Fibroblast of peridontal ligament (primary cell): ENCODE results near the gene GJD3.
A peak's percentile ranks its signal among the peaks of the same experiment; 100 is the strongest.

Source experiments
- DNase-seq: peaks from one replicate; pipeline ENCODE4 v3.0.0-alpha.2; 2010; ENCODE audit errors: extremely low read depth

Gene GJD3

GRCh38 chr17:40340880-40341807 is 23.4 kb downstream of the GJD3 start:
- no peak for DNase-seq

DNA sequence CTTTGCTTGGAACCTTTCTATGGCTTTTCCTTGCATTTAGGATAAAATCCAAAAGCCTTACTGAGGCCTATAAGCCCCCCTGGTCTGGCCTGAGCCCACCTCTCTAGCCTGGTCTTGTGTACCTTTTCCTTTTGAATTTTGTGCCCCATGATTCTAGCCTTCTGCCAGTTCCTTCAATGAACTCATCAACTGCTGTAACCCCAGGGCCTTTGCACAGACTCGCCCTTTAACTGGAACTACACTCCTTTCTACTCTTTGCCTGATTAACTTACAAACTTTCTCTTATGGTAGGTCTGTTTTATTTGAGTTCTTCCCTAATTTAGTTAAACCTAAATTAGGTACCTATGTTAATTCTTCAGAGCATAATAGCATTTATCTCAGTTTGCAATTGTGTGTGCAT is 24.2 kb downstream of the GJD3 start:
- no peak for DNase-seq

GRCh38 chr17:40338941-40339649 is 25.4 kb downstream of the GJD3 start:
- no peak for DNase-seq

- no peak for DNase-seq
Measured at GRCh38 chr17:40338058-40338457, 26.5 kb downstream of the GJD3 start.

GRCh38 chr17:40337351-40337750 is 27.2 kb downstream of the GJD3 start:
- no peak for DNase-seq

DNA sequence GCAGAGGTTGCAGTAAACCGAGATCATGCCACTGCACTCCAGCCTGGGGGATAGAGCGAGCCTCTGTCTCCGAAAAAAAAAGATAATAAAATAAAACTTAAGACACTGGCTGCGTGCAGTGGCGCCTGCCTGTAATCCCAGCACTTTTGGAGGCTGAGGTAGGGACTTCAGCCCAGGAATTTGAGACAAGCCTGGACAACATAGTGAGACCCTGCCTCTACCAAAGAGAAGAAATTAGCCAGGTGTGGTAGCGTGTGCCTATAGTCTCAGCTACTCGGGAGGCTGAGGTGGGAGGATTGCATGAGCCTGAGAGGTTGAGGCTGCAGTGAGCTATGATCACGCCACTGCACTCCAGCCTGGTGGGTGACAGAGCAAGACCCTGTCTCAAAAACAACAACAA is 28.9 kb downstream of the GJD3 start:
- DNase-seq = no peak

GRCh38 chr17:40333781-40334448 is 30.6 kb downstream of the GJD3 start:
- DNase-seq = no peak

DNA sequence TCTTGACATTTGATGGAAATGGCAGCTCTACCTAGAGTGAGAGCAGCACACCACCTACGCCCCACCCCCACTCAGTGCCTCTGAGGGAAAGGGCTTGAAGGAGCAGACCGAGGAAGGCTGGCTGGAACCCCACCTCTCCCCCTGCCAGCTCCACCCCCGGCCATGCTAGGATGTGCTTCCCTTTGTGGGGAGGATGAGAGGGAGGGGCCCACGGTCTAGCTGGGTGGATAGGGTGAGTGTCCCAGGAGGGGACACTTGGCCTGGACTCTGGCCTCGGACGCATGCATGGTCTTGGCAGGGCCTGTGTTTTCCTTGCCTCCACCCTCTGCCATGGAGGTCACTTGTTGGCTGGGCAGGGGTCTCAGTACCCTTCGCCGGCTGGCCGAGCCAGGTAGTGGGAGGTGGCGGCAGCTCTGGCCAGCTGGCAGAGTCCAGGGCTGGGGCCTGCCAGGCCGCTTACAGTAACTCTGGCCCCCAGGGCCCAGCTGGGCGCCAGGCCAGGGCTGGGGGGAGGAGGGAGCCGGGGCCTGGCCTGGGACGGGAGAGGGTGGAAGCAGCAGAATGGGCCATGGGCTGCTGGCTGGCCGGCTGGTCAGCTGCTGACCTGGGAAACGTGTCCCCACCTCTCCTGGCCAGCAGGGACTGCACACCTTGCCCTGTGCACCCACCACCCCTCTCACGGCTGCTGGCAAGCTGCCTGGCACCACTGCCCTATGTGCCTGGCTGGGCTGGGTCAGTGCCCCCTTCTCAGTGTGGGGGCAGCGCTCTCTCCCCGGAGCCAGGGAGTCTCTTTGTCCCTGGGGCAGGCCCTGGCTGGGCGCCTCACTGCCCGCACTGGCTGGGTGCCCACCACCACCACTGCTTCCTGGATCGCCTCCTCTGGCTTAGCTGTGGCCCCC is 32.5 kb downstream of the GJD3 start:
- DNase-seq = peak; percentile 75

- DNase-seq = no peak
Measured at GRCh38 chr17:40330850-40331470, 33.6 kb downstream of the GJD3 start.

- no peak for DNase-seq
Measured at GRCh38 chr17:40329839-40330794, 34.4 kb downstream of the GJD3 start.

DNA sequence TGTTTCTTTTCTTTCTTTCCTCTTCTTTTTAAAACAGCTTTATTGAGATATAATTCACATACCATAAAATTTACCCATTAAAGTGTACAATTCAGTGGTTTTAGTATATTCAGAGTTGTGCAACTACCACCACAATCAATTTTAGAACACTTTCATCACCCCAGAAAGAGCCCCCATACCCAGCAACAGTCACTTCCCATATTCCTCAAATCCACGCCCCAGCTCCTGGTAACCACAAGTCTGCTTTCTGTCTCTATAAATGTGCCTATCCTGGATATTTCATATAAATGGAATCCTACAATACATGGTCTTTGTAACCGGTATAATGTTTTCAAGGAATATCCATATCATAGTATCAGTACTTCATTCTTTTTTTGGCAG is 36.2 kb downstream of the GJD3 start:
- no peak for DNase-seq

DNA sequence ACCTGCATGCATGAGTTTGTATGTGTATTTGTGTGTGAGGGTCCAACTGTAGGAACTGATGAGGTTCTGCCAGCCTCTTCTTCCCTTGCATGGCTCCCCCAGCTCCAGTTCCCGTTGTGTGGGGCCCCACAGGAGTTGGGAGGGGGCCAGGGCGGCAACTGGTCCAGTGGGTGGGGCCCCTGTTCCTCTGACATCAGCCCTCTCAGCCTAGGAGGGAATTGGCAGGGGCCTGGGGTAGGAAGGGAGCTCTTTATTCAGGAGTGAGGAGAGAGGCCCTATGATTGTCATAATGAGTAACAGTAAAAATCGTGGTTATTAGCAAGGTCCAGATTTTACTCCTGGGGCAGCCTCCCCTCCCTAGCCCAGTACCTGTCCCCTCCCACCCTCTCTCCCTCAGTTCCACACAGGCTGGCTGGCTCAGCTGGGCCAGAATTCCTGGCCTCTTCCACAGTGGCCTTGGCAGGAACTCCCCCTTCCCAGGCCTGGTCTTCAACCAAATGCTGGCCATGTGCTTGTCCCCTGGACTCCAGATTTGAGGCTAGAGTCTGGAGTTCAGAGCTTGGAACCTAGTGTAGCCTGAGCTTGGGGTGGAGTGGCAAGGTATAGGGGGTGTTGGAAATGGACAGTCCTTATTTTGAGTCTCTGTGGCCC is 36.7 kb downstream of the GJD3 start:
- DNase-seq = peak; percentile 42

DNA sequence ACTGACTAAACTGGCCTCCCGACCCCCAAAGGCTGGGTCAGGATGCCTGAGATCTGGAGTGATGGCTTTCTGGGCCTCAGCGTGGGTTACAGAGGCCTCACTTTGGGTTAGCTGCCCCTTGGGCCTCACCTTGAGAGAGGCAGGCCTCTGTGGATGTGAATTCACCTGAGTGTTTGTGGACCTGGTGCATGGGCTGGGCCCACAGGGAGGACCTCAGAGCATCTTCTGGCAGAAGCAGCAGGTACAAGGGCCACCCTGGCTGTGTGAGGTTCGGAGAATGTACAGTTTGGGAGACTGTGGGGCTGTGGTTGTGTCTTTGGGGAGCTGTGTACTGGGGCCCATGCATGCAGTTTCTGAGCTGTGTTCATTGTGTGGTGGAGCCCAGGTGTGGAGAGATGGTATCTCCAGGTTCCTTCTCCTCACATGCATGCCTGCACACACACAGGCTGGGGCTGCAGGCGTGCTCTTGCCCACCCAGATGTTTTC is 37.2 kb downstream of the GJD3 start:
- DNase-seq = no peak

GRCh38 chr17:40326832-40327199 is 37.7 kb downstream of the GJD3 start:
- peak; percentile 57 for DNase-seq

DNA sequence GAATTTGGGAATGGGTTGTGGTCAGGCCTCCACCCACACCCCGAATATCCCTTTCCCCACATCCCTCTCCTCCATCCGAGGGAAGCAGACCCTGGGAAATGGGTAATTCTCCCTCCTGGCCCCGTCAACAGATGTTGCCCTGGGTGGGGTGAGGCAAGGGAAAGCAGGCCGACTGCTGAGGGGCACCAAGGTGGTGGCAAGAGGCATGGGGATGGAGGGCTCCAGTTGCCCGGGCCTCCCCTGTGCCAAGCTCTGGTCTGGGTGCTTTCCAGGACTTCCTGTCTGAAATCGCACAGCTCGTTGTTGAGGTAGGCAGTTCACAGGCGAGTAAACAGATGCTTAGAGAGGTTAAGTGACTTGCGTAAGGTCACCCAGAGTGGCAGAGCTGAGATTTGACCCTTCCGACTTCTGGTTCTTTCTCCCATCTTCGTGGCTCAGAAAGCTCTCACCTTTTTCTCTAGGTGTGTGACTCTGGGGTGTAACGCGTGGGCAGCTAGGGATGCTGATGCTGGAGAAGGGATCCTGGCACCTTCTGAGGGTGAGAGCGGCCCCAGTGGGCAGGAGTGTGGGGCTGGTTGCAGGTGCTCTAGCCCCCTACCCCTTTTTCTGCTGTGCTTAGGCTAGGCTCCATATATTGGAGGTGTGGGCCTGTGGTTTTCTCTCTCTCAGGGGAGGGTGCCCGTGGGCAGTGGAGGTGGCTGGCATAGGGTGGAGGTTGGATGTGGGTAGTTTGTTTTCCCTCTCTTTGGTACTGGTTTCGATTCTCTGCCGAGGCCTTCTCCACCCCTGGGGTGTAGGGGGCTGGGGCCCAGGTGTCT is 38.3 kb downstream of the GJD3 start:
- no peak for DNase-seq

GRCh38 chr17:40325156-40326013 is 39.2 kb downstream of the GJD3 start:
- DNase-seq = no peak
